Hematopoietic multipotent progenitor cell treated with erythropoietin and hydrocortisone succinate and interleukin-3 and kit ligand, for 4 days (in vitro differentiated cells): ENCODE results near the gene ELP4.
A peak's percentile ranks its signal among the peaks of the same experiment; 100 is the strongest.

ENCODE experiments used
- DNase-seq: peaks from one replicate; pipeline ENCODE4 v3.0.0-alpha.2; 2015

ELP4 gene

GRCh38 chr11:31802609-31802989, 293.0 kb downstream of the ELP4 start:
- no peak for DNase-seq

- DNase-seq: no peak
Measured at GRCh38 chr11:31802990-31803812, 293.6 kb downstream of the ELP4 start.

DNA sequence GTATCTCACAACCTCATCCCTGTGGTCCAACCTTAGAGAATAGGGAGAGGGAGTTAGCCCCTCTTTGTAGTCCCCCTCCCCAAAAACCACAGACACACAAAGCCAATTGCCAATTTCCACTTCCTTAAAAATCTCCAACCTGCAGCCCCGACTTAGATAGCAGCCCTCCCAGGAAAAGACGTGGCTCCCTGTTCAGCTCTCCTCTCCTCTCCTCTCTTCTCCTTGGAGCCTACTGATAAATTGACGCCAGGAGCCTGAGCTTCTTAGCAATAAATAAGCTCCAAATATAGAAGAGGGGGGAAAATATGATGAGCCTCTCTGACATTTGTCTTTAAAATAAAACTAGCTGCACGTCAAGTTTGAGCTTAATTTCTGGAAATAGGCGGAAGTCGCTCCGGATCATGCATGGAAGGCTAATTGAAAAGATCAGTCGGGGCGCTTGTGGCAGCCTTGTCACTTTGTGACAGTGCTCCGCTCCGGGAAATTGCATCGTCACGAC, 294.3 kb downstream of the ELP4 start:
- no peak for DNase-seq

GRCh38 chr11:31804312-31805036, 294.9 kb downstream of the ELP4 start:
- no peak for DNase-seq

GRCh38 chr11:31805037-31805628, 295.6 kb downstream of the ELP4 start:
- no peak for DNase-seq

- DNase-seq: no peak
Measured at GRCh38 chr11:31805629-31806185, 296.1 kb downstream of the ELP4 start.

DNA sequence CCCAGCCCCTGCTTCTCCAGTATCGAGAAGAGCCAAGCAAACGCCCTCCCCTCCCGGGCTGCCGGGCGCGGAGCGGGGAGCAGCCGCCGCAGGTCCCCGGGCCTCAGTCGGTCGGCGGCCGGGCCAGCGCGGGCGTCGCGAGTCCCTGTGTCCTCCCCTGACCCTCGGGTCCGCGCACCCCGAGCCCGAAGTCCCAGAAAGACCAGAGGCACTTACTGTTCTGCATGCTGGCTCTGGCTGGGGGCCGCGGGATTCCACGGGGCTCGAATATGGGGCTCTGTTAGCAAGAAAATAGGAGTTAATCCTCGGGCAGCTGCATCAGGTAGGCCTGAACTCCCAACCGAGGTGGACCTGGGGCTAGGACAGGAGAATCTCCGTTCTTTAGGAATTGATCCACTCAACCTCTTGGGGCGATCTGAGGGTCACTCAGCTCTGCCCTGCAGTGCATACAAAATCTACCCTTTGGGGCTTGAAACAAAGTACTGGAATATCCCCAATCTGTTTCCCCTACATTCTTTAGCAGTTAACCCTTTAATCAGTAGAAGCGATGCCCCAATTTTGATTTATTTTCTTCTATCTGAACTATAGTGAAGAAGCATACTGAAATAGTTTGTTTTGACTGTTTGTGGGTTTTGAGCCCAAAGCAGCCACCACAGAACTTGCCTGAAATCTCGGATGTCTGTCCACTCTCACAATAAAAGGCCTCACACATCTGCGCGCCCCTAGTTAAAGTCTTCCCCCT, 296.8 kb downstream of the ELP4 start:
- DNase-seq: no peak

DNA sequence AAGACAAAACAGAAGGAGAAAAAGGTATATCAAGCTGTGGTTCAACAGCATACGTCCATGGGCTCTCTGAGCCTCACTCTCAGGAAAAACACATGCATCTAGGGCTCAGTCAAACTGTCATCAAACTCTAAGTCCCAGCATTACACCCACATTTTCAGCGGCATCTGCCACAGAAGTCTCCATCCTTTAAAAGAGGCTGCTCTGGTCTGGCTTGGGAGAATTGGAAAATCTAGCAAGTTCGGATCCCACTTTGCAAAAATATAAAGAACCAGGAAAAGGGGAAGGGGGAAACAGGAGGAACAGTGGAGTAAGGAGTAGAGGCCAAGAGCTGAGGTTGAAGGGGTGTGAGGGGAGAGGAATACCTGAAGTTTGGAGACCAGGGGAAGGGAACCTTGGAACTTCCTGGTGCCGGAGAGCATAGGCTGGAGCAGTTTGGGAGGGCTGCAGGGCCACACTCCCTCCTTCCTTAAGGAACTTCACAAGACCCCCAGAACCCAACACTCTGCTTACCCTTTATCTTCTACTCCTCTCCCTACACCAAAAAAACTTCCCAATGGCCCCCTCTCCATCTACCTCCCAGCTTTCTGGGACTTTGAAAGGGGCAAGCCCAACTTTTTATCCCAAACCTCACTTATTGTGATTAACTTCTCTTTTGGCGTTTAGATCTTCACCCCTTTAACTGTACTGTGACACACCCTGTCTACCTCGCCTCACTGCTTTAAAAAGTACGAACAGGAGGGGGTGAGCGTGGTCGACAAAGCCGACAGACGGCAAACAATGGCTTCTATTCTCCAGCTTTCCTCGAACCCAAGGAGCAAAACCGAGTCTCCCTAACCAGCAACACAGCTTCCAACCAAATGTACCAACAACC, 297.6 kb downstream of the ELP4 start:
- DNase-seq: no peak

DNA sequence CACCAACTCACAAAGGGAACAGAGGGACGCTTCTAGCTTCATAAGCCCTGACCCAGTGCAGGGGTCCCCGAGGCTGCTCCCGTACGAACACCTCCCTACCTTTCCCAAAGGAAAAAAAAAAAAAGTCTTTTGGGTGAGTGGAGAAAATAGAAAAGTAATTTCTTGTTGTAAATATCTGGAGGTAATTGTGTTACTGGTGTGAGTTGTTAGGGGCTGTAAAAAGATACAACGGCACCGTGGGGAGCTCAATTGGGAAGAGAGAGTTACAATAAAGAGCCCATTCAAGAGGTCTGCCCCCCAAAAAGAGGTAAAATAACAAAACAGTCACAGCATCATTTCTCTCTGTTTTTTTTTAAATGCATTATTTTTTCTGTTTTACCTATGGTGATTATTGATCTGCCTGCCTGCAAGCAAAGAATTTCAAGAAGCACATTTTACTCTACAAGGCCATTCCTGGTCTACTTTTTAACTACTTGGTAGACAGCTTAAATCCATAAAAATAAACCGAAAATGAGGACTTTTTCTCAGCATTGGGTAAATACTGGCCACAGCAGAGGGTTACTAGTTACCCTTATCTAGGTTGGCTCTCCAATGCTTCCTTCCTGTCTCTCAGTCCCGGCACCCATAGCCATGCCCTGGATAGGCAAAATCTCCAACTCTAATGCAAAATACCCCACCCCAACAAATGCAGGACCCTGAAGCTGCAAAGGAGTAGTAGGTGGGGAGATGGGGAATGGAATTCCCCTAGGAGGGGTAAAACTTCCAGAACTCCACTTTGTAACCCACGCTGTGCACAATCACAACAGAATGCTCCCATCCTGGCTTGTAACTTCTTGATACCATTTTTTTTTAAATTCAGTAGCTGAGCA, 298.5 kb downstream of the ELP4 start:
- DNase-seq: no peak

DNA sequence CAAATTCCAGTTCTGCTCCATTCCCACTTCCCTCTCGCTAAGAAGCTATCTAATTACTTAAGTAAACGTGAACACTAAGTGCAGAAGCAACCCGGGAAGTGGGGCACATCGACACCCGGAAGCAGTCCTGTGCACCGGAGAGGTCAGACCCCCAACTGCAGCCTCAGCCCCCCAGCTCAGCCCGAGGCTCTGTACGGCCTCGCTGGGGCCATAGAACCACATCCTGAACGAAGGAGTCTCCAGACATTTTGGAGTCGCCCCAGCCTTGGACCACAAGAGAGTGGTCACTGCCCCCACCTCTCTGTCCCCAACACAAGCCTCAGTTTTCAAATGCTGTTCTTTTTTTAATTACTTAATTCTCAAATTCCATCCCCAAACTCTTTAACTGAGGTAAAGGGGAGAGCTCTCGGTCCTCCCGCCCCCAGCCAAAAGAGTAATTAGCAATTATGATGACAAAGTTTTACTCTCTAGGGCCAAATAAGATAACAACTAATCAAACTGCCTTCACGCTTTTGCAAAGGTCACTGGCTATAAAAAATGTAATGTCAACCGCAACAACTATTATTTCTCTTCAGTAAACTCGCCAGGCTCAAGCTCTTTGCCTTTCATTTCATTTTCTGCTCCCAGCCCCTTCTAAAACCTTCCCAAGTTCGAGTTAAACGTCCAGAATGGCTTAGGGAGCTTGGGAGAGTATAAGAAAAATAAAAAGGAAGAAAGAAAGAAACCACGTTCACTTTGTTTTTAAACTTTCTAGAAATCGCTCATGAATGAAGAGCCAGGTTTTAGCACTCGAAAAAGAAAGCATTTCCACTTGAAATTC, 299.4 kb downstream of the ELP4 start:
- no peak for DNase-seq

DNA sequence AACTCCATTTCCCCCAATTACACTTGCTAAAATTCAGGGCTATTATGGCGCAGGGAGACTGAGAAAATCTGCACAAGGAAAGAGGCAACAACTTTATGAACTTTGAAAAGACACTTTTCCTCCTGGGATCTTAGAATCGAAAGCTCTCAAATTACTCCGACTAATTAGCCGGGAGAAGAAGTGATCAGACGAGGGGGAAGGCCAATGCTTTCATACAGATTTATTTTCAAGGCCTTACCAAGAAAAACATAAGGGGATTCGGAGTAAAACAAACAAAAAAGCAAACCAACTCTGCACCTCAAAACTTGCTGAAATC, 299.9 kb downstream of the ELP4 start:
- DNase-seq: no peak

DNA sequence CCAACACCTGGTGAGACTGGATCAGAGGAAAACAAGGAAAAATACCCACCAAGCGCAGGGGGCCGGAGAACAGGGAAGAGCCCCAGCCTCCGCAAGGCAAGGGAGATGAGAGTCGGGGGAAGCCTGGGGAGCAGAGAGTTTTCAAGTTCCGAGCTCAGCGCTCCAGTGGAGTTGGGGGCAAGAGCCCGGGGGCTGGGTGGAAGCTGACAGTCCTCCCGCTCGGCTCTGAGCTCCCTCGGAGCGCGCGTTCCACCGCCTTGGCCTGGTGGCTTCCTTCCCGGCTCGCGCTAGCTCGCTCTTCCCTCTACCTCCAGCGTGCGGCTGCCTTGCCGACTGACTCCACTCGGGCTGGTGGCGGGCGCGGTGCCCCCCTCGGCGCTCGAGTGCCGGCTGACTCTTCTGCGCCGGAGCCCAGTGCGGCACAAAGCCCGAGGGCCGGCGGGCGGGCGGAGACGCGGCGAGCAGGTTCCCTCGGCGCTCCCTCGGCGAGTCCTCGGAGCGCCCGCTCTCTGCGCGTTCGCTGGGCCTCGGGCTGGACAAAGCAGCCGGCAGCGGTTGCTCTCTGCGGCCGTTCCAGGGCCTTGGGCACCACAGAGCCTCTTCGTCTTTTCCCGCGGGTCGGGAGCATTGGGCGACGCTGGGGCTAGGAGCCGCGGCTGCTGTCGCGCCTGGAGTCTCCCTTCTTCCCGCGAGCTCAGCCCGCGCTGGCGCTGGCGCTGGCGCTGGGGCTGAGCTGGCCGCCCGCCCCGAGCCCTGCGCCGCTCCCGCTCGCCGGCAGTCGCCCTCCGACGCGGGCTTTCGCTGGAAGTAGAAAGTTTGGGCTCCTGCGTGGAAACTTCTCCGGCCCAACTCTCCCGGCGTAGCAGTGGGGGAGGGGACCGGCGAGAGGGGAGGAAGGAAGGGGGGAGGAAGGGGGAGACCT, 300.6 kb downstream of the ELP4 start:
- DNase-seq: no peak

DNA sequence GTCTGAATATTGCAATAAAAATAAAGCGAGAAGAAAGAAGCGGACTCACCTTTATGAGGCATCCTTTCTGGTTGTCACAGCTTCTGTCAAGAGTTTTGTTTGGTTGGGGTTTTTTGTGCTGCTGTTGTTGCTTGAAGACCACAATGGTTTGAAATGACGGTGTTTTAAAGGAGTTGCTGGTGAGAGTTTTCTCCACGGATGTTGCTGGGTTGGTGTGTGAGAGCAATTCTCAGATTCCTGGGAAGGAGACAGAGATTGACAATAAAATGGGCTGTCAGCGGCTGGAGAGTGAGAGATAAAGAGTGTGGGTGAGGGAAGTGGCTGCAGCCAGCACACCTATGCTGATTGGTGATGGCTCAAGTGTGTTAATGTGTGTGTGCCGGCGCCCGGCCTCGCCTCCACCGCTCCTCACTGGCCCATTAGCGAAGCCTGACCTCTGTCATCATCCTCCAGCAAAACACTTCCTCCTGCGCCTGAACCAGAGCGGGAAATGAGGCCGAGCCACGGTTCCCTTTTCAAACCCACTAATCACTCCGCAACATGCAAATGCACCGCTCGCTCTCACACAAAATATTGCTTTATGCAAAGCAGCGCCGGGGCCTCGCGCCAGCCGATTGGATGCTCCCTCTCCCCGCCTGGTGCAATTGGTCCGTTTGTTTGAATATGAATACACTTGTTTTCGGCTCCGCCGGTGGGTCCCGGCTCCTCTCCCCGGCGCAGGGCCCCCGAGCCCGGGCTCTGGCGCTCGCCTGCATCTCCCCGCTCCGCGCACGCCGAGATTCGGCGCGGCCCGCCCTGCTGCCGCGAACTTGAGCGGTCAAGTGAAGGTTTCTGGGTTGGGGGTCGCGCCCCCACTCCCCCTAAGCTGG, 301.4 kb downstream of the ELP4 start, which contains the start of gene PAX6:
PAX6 (minus strand) TSS at position 544 of the 869 bp plus-strand sequence. CDS start 4,911 bp downstream, outside the sequence.
- DNase-seq: peak; percentile 88

DNA sequence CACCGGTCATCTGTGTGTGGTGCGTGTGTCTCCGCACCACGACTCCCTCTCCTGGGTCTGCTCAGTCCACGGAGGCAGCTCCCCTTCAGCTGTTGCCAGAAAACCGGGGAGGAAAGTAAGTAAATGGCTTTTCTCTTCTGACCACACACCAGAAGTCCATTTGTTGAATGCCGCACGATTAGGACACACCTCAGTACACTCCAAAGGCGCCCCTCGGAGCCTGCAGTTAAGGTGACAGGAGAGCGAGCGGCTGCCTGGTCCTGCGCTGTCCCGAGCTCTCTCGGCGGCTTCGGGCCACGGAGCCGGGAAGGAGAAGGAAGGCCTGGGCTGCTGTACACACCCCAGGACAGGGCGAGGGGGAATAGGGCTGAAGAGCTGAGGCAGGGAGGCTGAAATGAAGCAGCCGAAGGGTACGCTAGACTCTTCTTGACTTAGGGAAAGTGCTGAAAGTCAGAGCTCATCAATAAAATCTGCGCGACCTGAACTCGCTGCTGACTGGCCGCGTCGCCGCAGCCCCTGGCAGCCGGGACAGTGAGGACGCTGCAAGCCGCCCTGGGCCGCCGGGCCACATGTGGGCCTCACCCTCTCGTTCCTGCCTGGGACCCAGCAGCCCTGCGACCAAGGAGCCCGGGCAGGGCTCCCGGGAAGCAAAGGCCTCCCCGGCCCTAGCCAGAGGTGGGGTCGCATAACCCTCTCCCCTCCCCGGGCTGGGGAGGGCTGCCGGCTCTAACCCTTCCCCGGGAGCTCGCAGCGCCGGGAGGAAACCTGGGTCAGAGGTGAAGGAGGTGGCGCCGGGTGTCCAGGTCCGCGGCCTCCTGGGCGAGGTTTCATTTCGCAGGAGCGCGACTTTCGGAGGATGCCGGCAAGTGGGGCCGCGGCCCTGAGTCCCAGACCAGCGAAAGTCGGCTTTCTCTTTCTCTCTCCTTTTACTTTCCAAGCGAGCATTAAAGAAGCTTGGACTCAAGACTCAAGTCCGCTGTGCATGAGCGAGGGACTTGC, 303.1 kb downstream of the ELP4 start:
- DNase-seq: no peak

DNA sequence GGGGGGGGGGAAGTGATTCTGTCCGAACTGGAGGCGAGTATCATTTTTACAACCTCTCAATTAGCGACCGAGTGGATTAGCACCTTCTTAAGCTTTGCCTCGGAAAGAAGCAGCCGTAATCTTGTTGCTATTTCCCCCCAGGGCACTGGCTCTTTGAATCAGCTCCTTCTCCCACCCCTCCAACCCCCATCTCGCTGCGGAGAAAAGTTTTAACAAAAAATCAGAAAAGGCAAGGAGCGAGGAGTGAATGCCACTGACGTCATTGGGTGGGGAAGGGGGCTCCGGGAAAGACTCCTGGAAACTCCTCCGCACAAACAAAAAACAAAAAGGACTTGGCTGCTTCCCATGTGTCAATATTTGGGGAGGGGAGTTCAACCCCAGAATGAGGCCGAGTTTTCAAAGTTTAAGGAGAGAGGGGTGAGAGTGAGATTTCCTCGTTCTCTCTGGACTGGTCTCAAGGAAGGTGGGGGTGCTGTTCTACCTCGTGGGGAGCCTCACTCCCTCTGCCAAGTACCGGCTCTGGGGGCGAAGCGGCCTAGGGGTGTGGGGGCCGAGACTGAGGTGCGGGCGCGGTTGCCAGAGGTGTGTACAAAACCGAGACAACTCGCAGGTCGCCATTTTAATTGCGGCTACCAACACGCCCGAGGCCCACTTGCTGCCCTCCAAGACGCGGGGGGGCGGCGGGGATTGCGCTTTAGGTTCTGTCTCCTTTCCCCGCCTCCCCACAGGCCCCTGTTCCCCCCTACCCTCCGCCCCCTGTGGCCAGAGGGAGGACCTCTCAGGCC, 304.0 kb downstream of the ELP4 start:
- DNase-seq: no peak
